ENCODE measurements around the gene CASP10.

DNA sequence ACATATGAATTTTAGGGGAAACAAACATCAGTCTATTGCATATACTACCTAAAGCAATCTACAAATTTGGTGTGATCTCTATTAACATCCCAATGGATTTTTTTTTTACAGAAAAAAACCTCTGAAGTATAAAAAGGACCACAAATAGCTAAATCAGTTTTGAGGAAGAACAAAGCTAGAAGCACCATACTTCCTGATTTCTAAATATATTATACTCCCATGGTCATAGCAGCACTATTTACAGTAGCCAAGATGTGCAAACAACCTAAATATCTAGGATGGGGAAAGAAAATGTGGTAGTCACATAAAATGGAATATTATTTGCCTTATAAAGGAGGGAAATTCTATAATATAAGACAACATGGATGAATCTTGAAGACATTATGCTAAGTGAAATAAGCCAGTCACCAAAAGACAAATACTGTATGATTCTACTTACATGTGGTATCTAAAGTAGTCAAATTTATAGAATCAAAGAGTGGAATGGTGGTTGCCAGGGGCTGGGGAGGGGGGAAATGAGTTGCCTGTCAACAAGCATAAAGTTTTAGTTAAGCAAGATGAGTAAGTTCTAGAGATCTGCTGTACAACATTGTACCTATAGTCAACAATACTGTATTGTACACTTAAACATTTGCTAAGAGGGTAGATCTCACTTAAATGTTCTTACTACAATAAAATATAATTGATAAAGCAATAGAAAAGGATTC, 59.8 kb downstream of the CASP10 start:
- TF ChIP-seq POLR2A (IDR thresholded peaks at IDR 0.05) = no peak
- TF ChIP-seq, protein P1, sequence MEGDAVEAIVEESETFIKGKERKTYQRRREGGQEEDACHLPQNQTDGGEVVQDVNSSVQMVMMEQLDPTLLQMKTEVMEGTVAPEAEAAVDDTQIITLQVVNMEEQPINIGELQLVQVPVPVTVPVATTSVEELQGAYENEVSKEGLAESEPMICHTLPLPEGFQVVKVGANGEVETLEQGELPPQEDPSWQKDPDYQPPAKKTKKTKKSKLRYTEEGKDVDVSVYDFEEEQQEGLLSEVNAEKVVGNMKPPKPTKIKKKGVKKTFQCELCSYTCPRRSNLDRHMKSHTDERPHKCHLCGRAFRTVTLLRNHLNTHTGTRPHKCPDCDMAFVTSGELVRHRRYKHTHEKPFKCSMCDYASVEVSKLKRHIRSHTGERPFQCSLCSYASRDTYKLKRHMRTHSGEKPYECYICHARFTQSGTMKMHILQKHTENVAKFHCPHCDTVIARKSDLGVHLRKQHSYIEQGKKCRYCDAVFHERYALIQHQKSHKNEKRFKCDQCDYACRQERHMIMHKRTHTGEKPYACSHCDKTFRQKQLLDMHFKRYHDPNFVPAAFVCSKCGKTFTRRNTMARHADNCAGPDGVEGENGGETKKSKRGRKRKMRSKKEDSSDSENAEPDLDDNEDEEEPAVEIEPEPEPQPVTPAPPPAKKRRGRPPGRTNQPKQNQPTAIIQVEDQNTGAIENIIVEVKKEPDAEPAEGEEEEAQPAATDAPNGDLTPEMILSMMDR (IDR thresholded peaks at IDR 0.05) = no peak

Data from Peyer's patch (tissue), 4 donors.